GM13976 (cell line): ENCODE results near the gene LHX8.

ENCODE experiments used
- DNase-seq: peaks from one replicate; pipeline ENCODE4 v3.0.0; 2012; ENCODE audit warnings: low spot score
- in situ Hi-C: fragments of 300-500 bp; cut with MboI; formaldehyde crosslinking; loops from one replicate; pipeline ENCODE4 v1.12.0; 2022; ENCODE audit warnings: low sequenced_read_pairs, mixed read lengths, inconsistent platforms; ENCODE audit not compliant: unreplicated experiment
- TF ChIP-seq, protein P1 (sequence below): IDR thresholded peaks from 2 replicates; pipeline ENCODE4 v1.5.1; 2012; ENCODE audit warnings: borderline replicate concordance, mild to moderate bottlenecking; ENCODE audit not compliant: insufficient read depth; ENCODE audit errors: extremely low read depth, missing control alignments, control extremely low read depth

LHX8 gene

DNA sequence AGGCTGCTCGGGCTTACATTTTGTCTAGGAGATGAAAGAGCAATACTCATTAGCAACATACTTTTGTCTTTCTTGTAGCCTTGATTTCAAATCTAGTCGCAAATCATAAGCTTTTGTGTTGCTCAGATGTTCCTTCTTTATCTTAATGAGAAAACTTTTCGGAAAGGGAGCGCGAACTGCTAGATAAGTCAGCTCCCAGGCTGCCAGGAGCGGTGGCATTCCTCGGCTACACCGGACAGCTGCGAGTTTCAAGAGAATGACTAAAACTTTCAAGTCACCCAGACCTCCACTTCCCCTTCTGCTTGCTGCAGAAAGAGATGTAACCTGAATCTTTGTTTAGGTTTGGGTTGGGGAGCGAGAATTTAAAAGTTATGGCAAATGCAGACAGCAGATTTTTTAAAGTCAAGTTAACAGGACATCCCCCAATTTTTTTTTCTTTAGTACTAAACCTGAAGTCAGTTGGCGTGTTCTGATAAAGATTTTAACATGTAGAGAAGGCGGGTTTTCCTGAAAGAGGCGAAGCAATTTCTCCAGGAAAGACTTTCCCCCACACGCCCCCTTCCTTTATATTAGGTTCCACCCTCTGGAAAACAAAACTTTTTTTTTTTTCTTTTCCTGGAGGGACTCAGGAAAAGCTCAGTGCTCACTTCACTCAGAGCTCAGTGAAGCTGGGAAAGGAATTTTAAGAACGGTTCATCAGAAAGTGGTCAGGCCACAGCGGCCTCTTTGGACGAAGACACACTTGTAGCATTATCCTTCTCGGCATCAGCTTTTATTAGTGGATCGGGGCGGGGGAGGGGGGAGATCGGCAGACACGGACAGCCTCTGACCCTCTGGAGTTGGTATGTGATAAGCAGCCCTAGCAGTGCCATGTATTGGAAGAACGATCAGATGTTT, at the start of gene LHX8:
Gene LHX8 (plus strand): TSS at position 639 of the 897 bp plus-strand sequence. CDS start 2,227 bp downstream, outside the sequence.
- in situ Hi-C loops, result no loop called here
- DNase-seq, result peak; percentile 11
- TF ChIP-seq, protein P1, sequence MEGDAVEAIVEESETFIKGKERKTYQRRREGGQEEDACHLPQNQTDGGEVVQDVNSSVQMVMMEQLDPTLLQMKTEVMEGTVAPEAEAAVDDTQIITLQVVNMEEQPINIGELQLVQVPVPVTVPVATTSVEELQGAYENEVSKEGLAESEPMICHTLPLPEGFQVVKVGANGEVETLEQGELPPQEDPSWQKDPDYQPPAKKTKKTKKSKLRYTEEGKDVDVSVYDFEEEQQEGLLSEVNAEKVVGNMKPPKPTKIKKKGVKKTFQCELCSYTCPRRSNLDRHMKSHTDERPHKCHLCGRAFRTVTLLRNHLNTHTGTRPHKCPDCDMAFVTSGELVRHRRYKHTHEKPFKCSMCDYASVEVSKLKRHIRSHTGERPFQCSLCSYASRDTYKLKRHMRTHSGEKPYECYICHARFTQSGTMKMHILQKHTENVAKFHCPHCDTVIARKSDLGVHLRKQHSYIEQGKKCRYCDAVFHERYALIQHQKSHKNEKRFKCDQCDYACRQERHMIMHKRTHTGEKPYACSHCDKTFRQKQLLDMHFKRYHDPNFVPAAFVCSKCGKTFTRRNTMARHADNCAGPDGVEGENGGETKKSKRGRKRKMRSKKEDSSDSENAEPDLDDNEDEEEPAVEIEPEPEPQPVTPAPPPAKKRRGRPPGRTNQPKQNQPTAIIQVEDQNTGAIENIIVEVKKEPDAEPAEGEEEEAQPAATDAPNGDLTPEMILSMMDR, result no peak

GRCh38 chr1:75085931-75086330, 48.3 kb upstream of the LHX8 start:
- in situ Hi-C loops, result no loop called here

GRCh38 chr1:75087278-75087677, 46.9 kb upstream of the LHX8 start:
- DNase-seq, result no peak
- TF ChIP-seq, protein P1, result no peak
- in situ Hi-C loops, result no loop called here

More at GRCh38 chr1:75085931-75086330, 48.3 kb upstream of the LHX8 start:
- TF ChIP-seq, protein P1, result no peak
- no peak for DNase-seq

DNA sequence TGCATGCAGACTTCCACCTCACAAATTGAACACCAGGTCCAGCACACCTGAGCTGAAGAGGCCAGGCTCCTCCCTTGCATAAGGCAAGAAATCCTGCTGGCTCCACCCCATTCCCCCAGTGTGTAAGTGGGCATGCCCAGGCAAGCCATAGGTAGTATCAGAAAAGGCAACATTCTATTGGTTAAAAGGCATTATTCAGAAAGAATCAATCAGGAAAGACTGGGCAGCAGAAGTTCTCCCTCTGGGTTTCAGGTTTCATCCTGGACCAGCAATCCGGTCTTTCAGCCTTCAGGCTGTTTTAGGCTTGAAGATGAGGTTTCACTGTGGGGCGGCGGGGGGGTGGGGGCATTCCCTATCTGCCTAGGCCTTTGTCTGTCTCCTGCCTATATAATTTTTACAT, 42.0 kb upstream of the LHX8 start:
- TF ChIP-seq, protein P1, result no peak
- DNase-seq, result no peak
- in situ Hi-C loops, result no loop called here

GRCh38 chr1:75097654-75098053, 36.5 kb upstream of the LHX8 start:
- TF ChIP-seq, protein P1, result no peak
- DNase-seq, result no peak
- in situ Hi-C loops, result no loop called here

DNA sequence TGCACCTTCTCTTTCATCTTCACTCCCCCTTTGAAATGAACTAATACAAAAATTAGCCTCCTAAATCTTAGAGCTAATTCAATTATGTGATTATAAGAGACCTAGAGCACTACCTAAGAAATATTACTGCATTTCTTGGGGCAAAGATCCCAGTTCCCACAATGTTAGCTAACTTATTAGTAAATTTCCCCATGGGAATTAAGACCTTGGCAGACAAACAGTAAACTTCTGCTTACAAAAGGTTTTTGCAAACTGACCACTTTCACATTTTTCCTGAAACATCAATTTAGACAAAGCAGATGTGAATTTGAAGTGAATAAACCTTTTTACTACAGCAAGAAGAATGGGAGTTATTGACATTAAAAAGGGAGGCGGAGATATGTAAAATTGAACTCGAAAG, 34.6 kb upstream of the LHX8 start:
- TF ChIP-seq, protein P1, result no peak
- no peak for DNase-seq
- in situ Hi-C loops, result no loop called here
